MM.1S (cell line): ENCODE data around the gene UST.

Experiments used
- CTCF ChIP-seq: fragments of 300-600 bp; sonication (generic); IDR thresholded peaks from 2 replicates; pipeline ENCODE4 v1.5.1; 2016; ENCODE audit warnings: antibody characterized with exemption, low read length, mixed read lengths
- EZH2 ChIP-seq: fragments of 300-600 bp; sonication (generic); optimal IDR thresholded peaks from 2 replicates; pipeline ENCODE3; 2017; ENCODE audit warnings: low read depth, mild to moderate bottlenecking, antibody characterized with exemption, low read length, mixed read lengths
- EZH2phosphoT487 ChIP-seq: fragments of 300-600 bp; sonication (generic); IDR thresholded peaks from 2 replicates; pipeline ENCODE4 v1.6.1; 2018; ENCODE audit warnings: antibody characterized with exemption, low read length

GRCh38 chr6:149111556-149112115 lies 364.8 kb downstream of the UST start:
- no peak for TF ChIP-seq CTCF
- no peak for TF ChIP-seq EZH2
- no peak for TF ChIP-seq EZH2phosphoT487
